ENCODE results near the gene MED12.

Gene MED12

GRCh38 chrX:71107762-71108360 is 10.5 kb upstream of the MED12 start:
- DNase-seq, result no peak

- no peak for DNase-seq
Observed at GRCh38 chrX:71109051-71109450, 9.3 kb upstream of the MED12 start.

GRCh38 chrX:71111141-71111843 is 7.1 kb upstream of the MED12 start, which contains the start of gene IL2RG:
IL2RG (minus strand) TSS chrX:71111577; CDS start chrX:71111539, 38 bp downstream.
- no peak for DNase-seq

GRCh38 chrX:71111921-71112431 is 6.4 kb upstream of the MED12 start:
- DNase-seq, result no peak

GRCh38 chrX:71117358-71117757 is 1.0 kb upstream of the MED12 start:
- DNase-seq, result no peak

GRCh38 chrX:71118985-71119535 is 664 bp downstream of the MED12 start:
- no peak for DNase-seq

- DNase-seq, result no peak
Observed at GRCh38 chrX:71128166-71128833, 9.9 kb downstream of the MED12 start.

GRCh38 chrX:71128915-71129765 is 10.7 kb downstream of the MED12 start:
- no peak for DNase-seq

GRCh38 chrX:71131510-71131909 is 13.1 kb downstream of the MED12 start:
- no peak for DNase-seq

GRCh38 chrX:71140440-71140839 is 22.0 kb downstream of the MED12 start:
- no peak for DNase-seq

- DNase-seq, result no peak
Observed at GRCh38 chrX:71143508-71143907, 25.1 kb downstream of the MED12 start.

- no peak for DNase-seq
Observed at GRCh38 chrX:71144651-71145050, 26.3 kb downstream of the MED12 start, which contains the start of gene NLGN3. NLGN3 (plus strand) TSS chrX:71144841; CDS start chrX:71147750, 2,909 bp downstream.

- DNase-seq, result no peak
Observed at GRCh38 chrX:71147496-71148277, 29.3 kb downstream of the MED12 start.

GRCh38 chrX:71148278-71148663 is 29.9 kb downstream of the MED12 start:
- DNase-seq, result no peak

- DNase-seq, result no peak
Observed at GRCh38 chrX:71151366-71151765, 33.0 kb downstream of the MED12 start.

- no peak for DNase-seq
Observed at GRCh38 chrX:71154196-71154595, 35.8 kb downstream of the MED12 start.

- no peak for DNase-seq
Observed at GRCh38 chrX:71154641-71155040, 36.2 kb downstream of the MED12 start.

- DNase-seq, result no peak
Observed at GRCh38 chrX:71158603-71159002, 40.2 kb downstream of the MED12 start.

GRCh38 chrX:71159335-71159734 is 40.9 kb downstream of the MED12 start:
- DNase-seq, result no peak

GRCh38 chrX:71160475-71160874 is 42.1 kb downstream of the MED12 start:
- DNase-seq, result no peak

- no peak for DNase-seq
Observed at GRCh38 chrX:71162981-71163380, 44.6 kb downstream of the MED12 start.

- no peak for DNase-seq
Observed at GRCh38 chrX:71164071-71164470, 45.7 kb downstream of the MED12 start.
